HUES64 (cell line): Measurements from ENCODE around the gene LATS2.
"Not testable (repeated sequence)": the region's sequence is repeated elsewhere in the genome, so short reads cannot be mapped to it uniquely, and the experiment has no call there.

ENCODE experiments used
- H3K27ac ChIP-seq: 2 replicates; pipeline ENCODE4 v1.7.0; 2013; ENCODE audit warnings: low read depth, low read length, inconsistent platforms
- H3K27me3 ChIP-seq: 2 replicates; pipeline ENCODE4 v1.6.1; 2013; ENCODE audit warnings: mild to moderate bottlenecking, low read length; ENCODE audit not compliant: insufficient read depth
- H3K36me3 ChIP-seq: 2 replicates; pipeline ENCODE4 v1.6.1; 2013; ENCODE audit warnings: mild to moderate bottlenecking, low read length; ENCODE audit not compliant: insufficient read depth
- H3K4me1 ChIP-seq: 2 replicates; pipeline ENCODE4 v1.6.1; 2013; ENCODE audit warnings: mild to moderate bottlenecking, low read length, moderate library complexity; ENCODE audit not compliant: insufficient read depth
- H3K4me3 ChIP-seq: 2 replicates; pipeline ENCODE4 v1.5.1; 2013; ENCODE audit warnings: mild to moderate bottlenecking, low read length, moderate library complexity
- H3K9ac ChIP-seq: 2 replicates; pipeline ENCODE4 v1.6.1; 2013; ENCODE audit warnings: mild to moderate bottlenecking, low read depth, low read length
- H3K9me3 ChIP-seq: 2 replicates; pipeline ENCODE4 v1.6.1; 2013; ENCODE audit warnings: low read depth, low read length; ENCODE audit not compliant: insufficient read depth
- WGBS: fragments of 150-250, 120-280 bp; methylation state at CpG from one replicate; pipeline ENCODE4 v1.1.7; 2013; ENCODE audit warnings: missing lambda C conversion rate; 5-methylcytosine and 5-hydroxymethylcytosine counted together

The LATS2 gene

GRCh38 chr13:20977394-20977793 lies 84.0 kb downstream of the LATS2 start:
- H3K9ac ChIP-seq: no peak overlapping the region
- 100% methylated on average over 2 of the region's 2 CpGs for WGBS
- H3K36me3 ChIP-seq: peaks cover 88% of the 10 kb centered on the region
- no peaks in the 10 kb centered on the region for H3K4me1 ChIP-seq
- H3K4me3 ChIP-seq: no peak overlapping the region
- no peaks in the 10 kb centered on the region for H3K27me3 ChIP-seq
- no peak overlapping the region for H3K27ac ChIP-seq
- H3K9me3 ChIP-seq: no peaks in the 10 kb centered on the region

GRCh38 chr13:20974981-20975585 lies 86.3 kb downstream of the LATS2 start:
- Histone ChIP-seq H3K9me3 (0 out of 2 replicates have a peak, but pooled peaks cover 5% of the 10 kb centered on the region), H3K4me1 (no peaks in the 10 kb centered on the region), H3K27ac (no peak overlapping the region), H3K4me3 (no peak overlapping the region), H3K36me3 (peaks cover 65% of the 10 kb centered on the region), H3K9ac (no peak overlapping the region), H3K27me3 (no peaks in the 10 kb centered on the region)
- WGBS: 96% methylated on average over 20 of the region's 20 CpGs

GRCh38 chr13:20973886-20974425 lies 87.4 kb downstream of the LATS2 start:
- Histone ChIP-seq H3K9me3 (0 out of 2 replicates have a peak, but pooled peaks cover 5% of the 10 kb centered on the region), H3K27ac (no peak overlapping the region), H3K36me3 (peaks cover 55% of the 10 kb centered on the region), H3K27me3 (no peaks in the 10 kb centered on the region), H3K4me3 (no peak overlapping the region), H3K4me1 (no peaks in the 10 kb centered on the region), H3K9ac (no peak overlapping the region)
- WGBS: 96% methylated on average over 4 of the region's 8 CpGs

- Histone ChIP-seq H3K27ac (no peak overlapping the region), H3K4me3 (no peak overlapping the region), H3K9ac (no peak overlapping the region), H3K27me3 (no peaks in the 10 kb centered on the region), H3K4me1 (no peaks in the 10 kb centered on the region), H3K36me3 (peaks cover 47% of the 10 kb centered on the region), H3K9me3 (peaks cover 7% of the 10 kb centered on the region; the same call in 1 of the 2 replicates)
- 98% methylated on average over 1 of the region's 2 CpGs for WGBS
These were observed 88.7 kb downstream of the LATS2 start for GRCh38 chr13:20972731-20973130.

GRCh38 chr13:20969182-20969581 lies 92.2 kb downstream of the LATS2 start:
- peaks cover 17% of the 10 kb centered on the region for H3K36me3 ChIP-seq
- no peak overlapping the region for H3K27ac ChIP-seq
- peaks cover 7% of the 10 kb centered on the region; the same call in 1 of the 2 replicates for H3K9me3 ChIP-seq
- H3K27me3 ChIP-seq: no peaks in the 10 kb centered on the region
- no peak overlapping the region for H3K4me3 ChIP-seq
- H3K4me1 ChIP-seq: no peaks in the 10 kb centered on the region
- 83% methylated on average over 1 of the region's 1 CpG for WGBS
- no peak overlapping the region for H3K9ac ChIP-seq

GRCh38 chr13:20968745-20969144 lies 92.6 kb downstream of the LATS2 start:
- Histone ChIP-seq H3K36me3 (peaks cover 13% of the 10 kb centered on the region), H3K9ac (no peak overlapping the region), H3K9me3 (peaks cover 7% of the 10 kb centered on the region; the same call in 1 of the 2 replicates), H3K27ac (no peak overlapping the region), H3K27me3 (no peaks in the 10 kb centered on the region), H3K4me1 (no peaks in the 10 kb centered on the region), H3K4me3 (no peak overlapping the region)
- 42% methylated on average over 1 of the region's 2 CpGs for WGBS

GRCh38 chr13:20967340-20967739 lies 94.0 kb downstream of the LATS2 start:
- H3K27me3 ChIP-seq: no peaks in the 10 kb centered on the region
- no peaks in the 10 kb centered on the region for H3K4me1 ChIP-seq
- no peak overlapping the region for H3K27ac ChIP-seq
- H3K36me3 ChIP-seq: no peaks in the 10 kb centered on the region
- WGBS: 92% methylated on average over 5 of the region's 5 CpGs
- H3K9ac ChIP-seq: no peak overlapping the region
- H3K9me3 ChIP-seq: peaks cover 7% of the 10 kb centered on the region; the same call in 1 of the 2 replicates
- no peak overlapping the region for H3K4me3 ChIP-seq

GRCh38 chr13:20964904-20965303 lies 96.5 kb downstream of the LATS2 start:
- H3K4me1 ChIP-seq: no peaks in the 10 kb centered on the region
- WGBS: 96% methylated on average over 3 of the region's 3 CpGs
- peaks cover 2% of the 10 kb centered on the region; the same call in 1 of the 2 replicates for H3K9me3 ChIP-seq
- H3K4me3 ChIP-seq: no peak overlapping the region
- H3K27ac ChIP-seq: no peak overlapping the region
- no peaks in the 10 kb centered on the region for H3K36me3 ChIP-seq
- no peak overlapping the region for H3K9ac ChIP-seq
- H3K27me3 ChIP-seq: no peaks in the 10 kb centered on the region

GRCh38 chr13:20961663-20962062 lies 99.7 kb downstream of the LATS2 start:
- not testable (repeated sequence) for H3K9ac ChIP-seq, H3K9me3 ChIP-seq, H3K27ac ChIP-seq, H3K4me1 ChIP-seq, H3K36me3 ChIP-seq, H3K4me3 ChIP-seq, H3K27me3 ChIP-seq
- WGBS: 98% methylated on average over 10 of the region's 10 CpGs

- H3K9me3 ChIP-seq: no peaks in the 10 kb centered on the region
- no peaks in the 10 kb centered on the region for H3K36me3 ChIP-seq
- no peaks in the 10 kb centered on the region for H3K4me1 ChIP-seq
- no peak overlapping the region for H3K9ac ChIP-seq
- H3K27me3 ChIP-seq: no peaks in the 10 kb centered on the region
- no peak overlapping the region for H3K27ac ChIP-seq
- no peak overlapping the region for H3K4me3 ChIP-seq
- 82% methylated on average over 11 of the region's 14 CpGs for WGBS
These were observed 100.6 kb downstream of the LATS2 start for GRCh38 chr13:20960663-20961309.

- not testable (repeated sequence) for H3K27ac ChIP-seq, H3K9me3 ChIP-seq, H3K9ac ChIP-seq, H3K36me3 ChIP-seq, H3K27me3 ChIP-seq, H3K4me1 ChIP-seq, H3K4me3 ChIP-seq
- WGBS: 95% methylated on average over 10 of the region's 10 CpGs
These were observed 104.3 kb downstream of the LATS2 start for GRCh38 chr13:20957049-20957620.
